SK-N-SH (cell line): ENCODE data around the gene C15orf40. TPM values are rescaled to one million over a fixed set of nuclear protein-coding genes. Genes with fewer than 3 reads are reported as not detected.

Experiments
- CTCF ChIA-PET: fragments of 300-600, 350-600 bp; formaldehyde crosslinking; extraction: SDS; loops from one replicate; lab custom pipeline; 2021; lab: Yijun Ruan, JAX
- POLR2A ChIA-PET: fragments of 350-600 bp; sonication (Branson Sonifier 250); formaldehyde crosslinking; extraction: SDS; loops from one replicate; lab custom pipeline; 2020; ENCODE audit warnings: antibody characterized with exemption, inconsistent platforms; lab: Yijun Ruan, JAX
- DNase-seq: peaks from one replicate; pipeline ENCODE4 v3.0.0; 2012
- H2AFZ ChIP-seq: fragments of 200-600 bp; sonication (generic); 2 replicates; pipeline ENCODE4 v1.8.1; 2016; ENCODE audit warnings: antibody characterized with exemption, mild to moderate bottlenecking, low read depth
- H3F3A ChIP-seq: fragments of 200-600 bp; sonication (generic); replicated peaks from 2 replicates; pipeline ENCODE3; 2016; ENCODE audit warnings: antibody characterized with exemption, mild to moderate bottlenecking; ENCODE audit not compliant: insufficient read depth
- H3K27ac ChIP-seq, 2 experiments: fragments of 200-500 bp in 1 of 2; fragments of 200-600 bp in 1 of 2; sonication (Bioruptor generic) in 1 of 2; sonication (generic), shearing (Covaris generic) in 1 of 2; 2 replicates each; pipeline versions ENCODE4 v1.5.1 to v1.6.1; 2014 to 2016; ENCODE audit warnings: low read depth in 2 of 2, inconsistent platforms in 1 of 2, low read length in 1 of 2, mild to moderate bottlenecking in 1 of 2, mixed read lengths in 1 of 2
- H3K27me3 ChIP-seq: fragments of 200-600 bp; sonication (generic), shearing (Covaris generic); 2 replicates; pipeline ENCODE4 v1.6.1; 2016; ENCODE audit warnings: mixed run types; ENCODE audit not compliant: insufficient read depth
- H3K36me3 ChIP-seq, 2 experiments: fragments of 200-500 bp in 1 of 2; fragments of 200-600 bp in 1 of 2; sonication (Bioruptor generic) in 1 of 2; sonication (generic) in 1 of 2; replicated peaks in 1 of 2; 2 replicates each; pipeline versions ENCODE3 to v1.5.1; 2014 to 2016; ENCODE audit warnings: low read length in 1 of 2, mild to moderate bottlenecking in 1 of 2; ENCODE audit not compliant: insufficient read depth in 2 of 2, control insufficient read depth in 1 of 2
- H3K4me1 ChIP-seq, 2 experiments: fragments of 200-500 bp in 1 of 2; fragments of 200-600 bp in 1 of 2; sonication (Bioruptor generic) in 1 of 2; sonication (generic), shearing (Covaris generic) in 1 of 2; 2 replicates each; pipeline versions ENCODE4 v1.5.1 to v1.6.1; 2014 to 2016; ENCODE audit warnings: low read depth in 1 of 2, low read length in 1 of 2, mixed run types in 1 of 2; ENCODE audit not compliant: insufficient read depth in 2 of 2, control insufficient read depth in 1 of 2
- H3K4me2 ChIP-seq: fragments of 200-600 bp; sonication (generic), shearing (Covaris generic); 2 replicates; pipeline ENCODE4 v1.6.1; 2017; ENCODE audit warnings: mixed run types
- H3K4me3 ChIP-seq, 2 experiments: fragments of 200-500 bp in 1 of 2; fragments of 200-600 bp in 1 of 2; sonication (Bioruptor generic) in 1 of 2; sonication (generic), shearing (Covaris generic) in 1 of 2; 2 replicates each; pipeline versions ENCODE4 v1.5.1 to v1.8.1; 2014 to 2016; ENCODE audit warnings: low read depth in 2 of 2, inconsistent platforms in 1 of 2, low read length in 1 of 2, mild to moderate bottlenecking in 1 of 2, mixed read lengths in 1 of 2, moderate library complexity in 1 of 2
- H3K79me2 ChIP-seq: fragments of 200-600 bp; sonication (generic); 2 replicates; pipeline ENCODE4 v1.8.1; 2017; ENCODE audit warnings: mild to moderate bottlenecking; ENCODE audit not compliant: insufficient read depth
- H3K9ac ChIP-seq: fragments of 200-600 bp; sonication (generic); 2 replicates; pipeline ENCODE4 v1.6.1; 2017; ENCODE audit warnings: mixed run types
- H3K9me2 ChIP-seq: fragments of 200-600 bp; sonication (generic); 2 replicates; pipeline ENCODE4 v1.6.1; 2017; ENCODE audit warnings: mixed run types
- H3K9me3 ChIP-seq: fragments of 200-600 bp; sonication (generic); 2 replicates; pipeline ENCODE4 v1.6.1; 2017; ENCODE audit warnings: mixed run types, mild to moderate bottlenecking, moderate library complexity
- H4K20me1 ChIP-seq: fragments of 200-600 bp; sonication (generic); 2 replicates; pipeline ENCODE4 v1.6.1; 2017; ENCODE audit warnings: mild to moderate bottlenecking, mixed run types; ENCODE audit not compliant: insufficient read depth
- CHD2 ChIP-seq: fragments of 150-350 bp; IDR thresholded peaks from 2 replicates; pipeline ENCODE4 v1.6.1; 2018; ENCODE audit warnings: low read length; ENCODE audit not compliant: partially characterized antibody
- ELF1 ChIP-seq: IDR thresholded peaks from 2 replicates; pipeline ENCODE4 v1.4.0; 2012
- FOSL2 ChIP-seq: IDR thresholded peaks from 2 replicates; pipeline ENCODE4 v1.4.0; 2012; ENCODE audit warnings: low read depth, mild to moderate bottlenecking, moderate library complexity, borderline replicate concordance
- FOXJ3 ChIP-seq: sonication (generic); formaldehyde crosslinking; IDR thresholded peaks from 2 replicates; pipeline ENCODE4 v1.5.1; 2020; ENCODE audit warnings: mild to moderate bottlenecking, missing genetic modification reagents
- FOXM1 ChIP-seq: IDR thresholded peaks from 2 replicates; pipeline ENCODE4 v1.4.0; 2012; ENCODE audit warnings: low read depth, mild to moderate bottlenecking
- GABPA ChIP-seq: IDR thresholded peaks from 2 replicates; pipeline ENCODE4 v1.4.0; 2012; ENCODE audit warnings: low read depth, mild to moderate bottlenecking
- GATA2 ChIP-seq: sonication (generic); formaldehyde crosslinking; IDR thresholded peaks from 2 replicates; pipeline ENCODE4 v1.5.0; 2020; ENCODE audit warnings: mild to moderate bottlenecking, missing genetic modification reagents
- JUND ChIP-seq: IDR thresholded peaks from 2 replicates; pipeline ENCODE4 v1.4.0; 2012
- MEF2A ChIP-seq: IDR thresholded peaks from 2 replicates; pipeline ENCODE4 v1.4.0; 2012; ENCODE audit warnings: low read depth, borderline replicate concordance
- MXI1 ChIP-seq: IDR thresholded peaks from 2 replicates; pipeline ENCODE4 v1.6.1; 2012; ENCODE audit warnings: mild to moderate bottlenecking, low read depth, low read length, improper control_type of control experiment
- NFIC ChIP-seq: IDR thresholded peaks from 2 replicates; pipeline ENCODE4 v1.4.0; 2012; ENCODE audit warnings: borderline replicate concordance
- NRF1 ChIP-seq: IDR thresholded peaks from 2 replicates; pipeline ENCODE4 v1.6.1; 2012; ENCODE audit warnings: low read depth, mild to moderate bottlenecking, low read length
- RAD21 ChIP-seq: IDR thresholded peaks from 2 replicates; pipeline ENCODE4 v1.6.1; 2012; ENCODE audit warnings: mild to moderate bottlenecking, low read length
- RFX5 ChIP-seq: IDR thresholded peaks from 2 replicates; pipeline ENCODE4 v1.6.1; 2012; ENCODE audit warnings: mild to moderate bottlenecking, improper control_type of control experiment, low read length
- RXRA ChIP-seq: IDR thresholded peaks from 2 replicates; pipeline ENCODE4 v1.4.0; 2012; ENCODE audit warnings: low read depth, mild to moderate bottlenecking, borderline replicate concordance
- SMC3 ChIP-seq: IDR thresholded peaks from 2 replicates; pipeline ENCODE4 v1.6.1; 2012; ENCODE audit warnings: low read depth, low read length, improper control_type of control experiment
- TCF12 ChIP-seq: IDR thresholded peaks from 2 replicates; pipeline ENCODE4 v1.4.0; 2012
- YY1 ChIP-seq: IDR thresholded peaks from 2 replicates; pipeline ENCODE4 v1.4.0; 2012; ENCODE audit warnings: low read depth, mild to moderate bottlenecking
- WGBS: methylation state at CpG from one replicate; pipeline ENCODE4 v1.1.6; 2017; ENCODE audit warnings: low lambda C conversion rate; 5-methylcytosine and 5-hydroxymethylcytosine counted together
- polyA plus RNA-seq, 3 experiments: library from polyadenylated mRNA; depleted of rRNA; stranded (reverse); fragments of >200 nt; gene quantifications; 2 replicates each; pipeline ENCODE4 v1.2.3, GENCODE V29; 2012
- TF ChIP-seq, protein P1 (sequence below): fragments of 200-600 bp; sonication (generic); IDR thresholded peaks from 2 replicates; pipeline ENCODE4 v1.6.1; 2017; ENCODE audit warnings: antibody characterized with exemption, mild to moderate bottlenecking, moderate library complexity
- TF ChIP-seq, protein P2 (sequence below): fragments of 150-350 bp; IDR thresholded peaks from 2 replicates; pipeline ENCODE4 v1.6.1; 2017; ENCODE audit warnings: antibody characterized with exemption, low read length, low read depth, borderline replicate concordance
- TF ChIP-seq, protein P3 (sequence below): IDR thresholded peaks from 2 replicates; pipeline ENCODE4 v1.4.0; 2012; ENCODE audit warnings: low read depth

C15orf40 gene
- polyA plus RNA-seq, 1 of the 3 experiments (the other 2 are of a cell fraction) = 44.1 TPM

DNA sequence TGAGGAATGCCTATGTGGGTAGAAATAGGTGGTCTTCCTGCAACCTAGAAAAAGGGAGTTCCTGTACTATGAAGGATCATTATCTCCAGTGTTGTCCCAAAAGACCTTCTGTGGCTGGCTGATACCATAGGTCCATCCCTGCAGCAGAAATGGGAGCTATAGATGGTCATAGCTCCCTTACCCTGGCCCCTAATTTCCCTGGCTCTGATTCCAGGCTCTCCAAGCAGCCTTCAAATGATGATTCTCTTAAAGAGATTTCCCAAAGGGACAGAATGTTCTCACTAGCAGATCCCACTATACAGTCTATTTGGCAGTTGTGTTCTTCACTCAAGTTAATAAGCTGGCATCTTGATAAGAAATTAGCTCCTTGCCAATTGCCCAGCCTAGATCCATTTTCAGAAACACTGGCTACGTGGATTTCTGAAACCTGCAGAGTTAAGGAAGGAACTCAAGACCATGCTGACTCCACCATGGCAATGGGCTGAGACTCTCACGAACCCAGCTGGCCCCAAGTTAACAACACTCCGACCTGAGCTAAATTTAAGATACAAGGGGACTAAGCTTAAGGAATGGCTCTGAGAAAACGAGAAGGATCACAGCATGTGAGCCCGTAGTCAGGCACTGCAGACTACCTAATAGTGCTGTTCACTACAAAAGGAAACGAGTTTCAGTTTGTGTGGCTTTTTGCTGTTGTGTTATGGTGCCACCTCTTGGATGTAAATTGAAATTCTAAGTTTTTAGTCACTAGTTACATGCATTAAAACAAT is 11.4 kb downstream of the C15orf40 start:
- no peaks in the 10 kb centered on the region for H3K79me2 ChIP-seq
- no peak overlapping the region for H3K27ac ChIP-seq
- peaks cover 7% of the 10 kb centered on the region for H3F3A ChIP-seq
- H3K4me1 ChIP-seq = peaks cover 0 to 7% of the 10 kb centered on the region in 2 experiments; a peak in 1 of 4 replicates
- H3K36me3 ChIP-seq = peaks cover 5 to 10% of the 10 kb centered on the region in 2 experiments
- H3K4me2 ChIP-seq = peak overlapping the region; percentile 70
- TF ChIP-seq RFX5 (no peak), SMC3 (peak; percentile 66), TCF12 (no peak), RAD21 (peak; percentile 91), MXI1 (peak; percentile 36; the same call in 1 of the 2 replicates), GATA2 (CRISPR knock-in tag) (no peak)
- TF ChIP-seq, protein P1, sequence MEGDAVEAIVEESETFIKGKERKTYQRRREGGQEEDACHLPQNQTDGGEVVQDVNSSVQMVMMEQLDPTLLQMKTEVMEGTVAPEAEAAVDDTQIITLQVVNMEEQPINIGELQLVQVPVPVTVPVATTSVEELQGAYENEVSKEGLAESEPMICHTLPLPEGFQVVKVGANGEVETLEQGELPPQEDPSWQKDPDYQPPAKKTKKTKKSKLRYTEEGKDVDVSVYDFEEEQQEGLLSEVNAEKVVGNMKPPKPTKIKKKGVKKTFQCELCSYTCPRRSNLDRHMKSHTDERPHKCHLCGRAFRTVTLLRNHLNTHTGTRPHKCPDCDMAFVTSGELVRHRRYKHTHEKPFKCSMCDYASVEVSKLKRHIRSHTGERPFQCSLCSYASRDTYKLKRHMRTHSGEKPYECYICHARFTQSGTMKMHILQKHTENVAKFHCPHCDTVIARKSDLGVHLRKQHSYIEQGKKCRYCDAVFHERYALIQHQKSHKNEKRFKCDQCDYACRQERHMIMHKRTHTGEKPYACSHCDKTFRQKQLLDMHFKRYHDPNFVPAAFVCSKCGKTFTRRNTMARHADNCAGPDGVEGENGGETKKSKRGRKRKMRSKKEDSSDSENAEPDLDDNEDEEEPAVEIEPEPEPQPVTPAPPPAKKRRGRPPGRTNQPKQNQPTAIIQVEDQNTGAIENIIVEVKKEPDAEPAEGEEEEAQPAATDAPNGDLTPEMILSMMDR = peak; percentile 70
- no peaks in the 10 kb centered on the region for H3K9me2 ChIP-seq
- H3K9me3 ChIP-seq = no peaks in the 10 kb centered on the region
- POLR2A ChIA-PET = interaction anchor here (0.6 kb wide), 1 partner anchor 431 kb away, joined by 3 read pairs; no protein-coding TSS in a partner anchor
- DNase-seq = peak; percentile 68
- no peaks in the 10 kb centered on the region for H3K27me3 ChIP-seq
- CTCF ChIA-PET = interaction anchor here (0.6 to 3.9 kb wide), 32 partner anchors 10 to 469 kb away, joined by 3 to 64 read pairs (median 4); partner anchors contain the start of genes C15orf40, RAMAC, RPS17 and WHAMM
- H3K9ac ChIP-seq = no peak overlapping the region
- H3K4me3 ChIP-seq = peak overlapping the region; percentile 27 to 33
- H4K20me1 ChIP-seq = no peaks in the 10 kb centered on the region
- 29% methylated on average over 6 of the region's 6 CpGs for WGBS
- peak overlapping the region; percentile 57; the same call in 1 of the 2 replicates for H2AFZ ChIP-seq

DNA sequence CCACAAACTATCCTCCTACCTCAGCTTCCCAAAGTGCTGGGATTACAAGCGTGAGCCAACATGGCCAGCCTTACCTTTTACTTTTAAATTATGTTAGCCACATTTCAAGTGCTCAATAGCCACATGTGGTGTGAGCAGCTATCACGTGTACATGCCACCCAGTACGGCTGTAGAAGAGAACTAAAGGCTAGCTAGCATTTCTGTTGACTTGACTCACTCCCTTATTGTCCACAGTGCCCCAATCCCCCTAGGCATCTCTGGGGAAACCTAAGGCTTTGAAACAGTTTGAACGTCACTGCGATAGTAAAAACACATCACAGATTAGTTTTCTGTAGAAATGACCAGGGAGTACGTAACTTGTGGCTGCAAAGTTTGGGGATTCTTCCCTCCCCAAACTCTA is 12.0 kb downstream of the C15orf40 start:
- Histone ChIP-seq H3K9ac (no peak overlapping the region), H2AFZ (no peak overlapping the region), H3K36me3 (peaks cover 0 to 3% of the 10 kb centered on the region in 2 experiments), H3K4me3 (no peak overlapping the region), H3K27ac (no peak overlapping the region), H3K4me2 (no peak overlapping the region), H3K4me1 (peaks cover 0 to 8% of the 10 kb centered on the region in 2 experiments; a peak in 1 of 4 replicates), H3K79me2 (no peaks in the 10 kb centered on the region), H3K9me3 (no peaks in the 10 kb centered on the region), H4K20me1 (no peaks in the 10 kb centered on the region), H3K9me2 (no peaks in the 10 kb centered on the region), H3F3A (peaks cover 2% of the 10 kb centered on the region), H3K27me3 (no peaks in the 10 kb centered on the region)
- 89% methylated on average over 6 of the region's 6 CpGs for WGBS
- POLR2A ChIA-PET = interaction anchor here (0.6 kb wide), 1 partner anchor 431 kb away, joined by 3 read pairs; no protein-coding TSS in a partner anchor
- no peak for DNase-seq
- CTCF ChIA-PET = interaction anchor here (0.5 to 3.9 kb wide), 15 partner anchors 11 to 459 kb away, joined by 3 to 64 read pairs (median 4); partner anchors contain the start of genes C15orf40, RAMAC, RPS17 and WHAMM
- TF ChIP-seq RAD21 (no peak), NRF1 (no peak), FOSL2 (no peak), GABPA (no peak), JUND (no peak), FOXJ3 (CRISPR knock-in tag) (no peak), NFIC (no peak), YY1 (no peak), FOXM1 (no peak), CHD2 (no peak), MEF2A (no peak), RXRA (no peak), ELF1 (no peak)
- TF ChIP-seq, protein P2, sequence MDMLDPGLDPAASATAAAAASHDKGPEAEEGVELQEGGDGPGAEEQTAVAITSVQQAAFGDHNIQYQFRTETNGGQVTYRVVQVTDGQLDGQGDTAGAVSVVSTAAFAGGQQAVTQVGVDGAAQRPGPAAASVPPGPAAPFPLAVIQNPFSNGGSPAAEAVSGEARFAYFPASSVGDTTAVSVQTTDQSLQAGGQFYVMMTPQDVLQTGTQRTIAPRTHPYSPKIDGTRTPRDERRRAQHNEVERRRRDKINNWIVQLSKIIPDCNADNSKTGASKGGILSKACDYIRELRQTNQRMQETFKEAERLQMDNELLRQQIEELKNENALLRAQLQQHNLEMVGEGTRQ = no peak
- TF ChIP-seq, protein P1 = no peak
- TF ChIP-seq, protein P3, sequence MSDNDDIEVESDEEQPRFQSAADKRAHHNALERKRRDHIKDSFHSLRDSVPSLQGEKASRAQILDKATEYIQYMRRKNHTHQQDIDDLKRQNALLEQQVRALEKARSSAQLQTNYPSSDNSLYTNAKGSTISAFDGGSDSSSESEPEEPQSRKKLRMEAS = no peak
